NCI-H2171 treated with DMSO at 0.1 percent for 48 hours (cell line): Measurements from ENCODE around the gene INPP5A.
"Not testable (repeated sequence)": the region's sequence is repeated elsewhere in the genome, so short reads cannot be mapped to it uniquely, and the experiment has no call there.

Source experiments
- DNase-seq: peaks from one replicate; lab custom pipeline; 2025; lab: John Stamatoyannopoulos, UW

The INPP5A gene

GRCh38 chr10:132765435-132765834 lies 227.8 kb downstream of the INPP5A start:
- DNase-seq = peak; percentile 65

GRCh38 chr10:132766291-132766690 lies 228.7 kb downstream of the INPP5A start:
- DNase-seq = no peak

- DNase-seq = no peak
Measured at GRCh38 chr10:132768346-132769248, 231.0 kb downstream of the INPP5A start.

GRCh38 chr10:132770061-132771021 lies 232.8 kb downstream of the INPP5A start:
- DNase-seq = no peak

GRCh38 chr10:132772816-132773215 lies 235.2 kb downstream of the INPP5A start:
- DNase-seq = not testable (repeated sequence)

GRCh38 chr10:132774181-132774901 lies 236.8 kb downstream of the INPP5A start:
- DNase-seq = no peak

GRCh38 chr10:132774902-132775863 lies 237.6 kb downstream of the INPP5A start:
- peak; percentile 40 for DNase-seq

- peak; percentile 27 for DNase-seq
Measured at GRCh38 chr10:132776186-132776585, 238.6 kb downstream of the INPP5A start.

GRCh38 chr10:132776821-132777220 lies 239.2 kb downstream of the INPP5A start:
- no peak for DNase-seq

GRCh38 chr10:132777441-132777840 lies 239.9 kb downstream of the INPP5A start:
- no peak for DNase-seq

GRCh38 chr10:132779549-132780294 lies 242.1 kb downstream of the INPP5A start:
- no peak for DNase-seq

- no peak for DNase-seq
Measured at GRCh38 chr10:132780356-132780755, 242.8 kb downstream of the INPP5A start.

- DNase-seq = no peak
Measured at GRCh38 chr10:132781556-132781955, 244.0 kb downstream of the INPP5A start.

- no peak for DNase-seq
Measured at GRCh38 chr10:132783165-132783939, 245.8 kb downstream of the INPP5A start.

- no peak for DNase-seq
Measured at GRCh38 chr10:132783940-132784865, 246.6 kb downstream of the INPP5A start.

GRCh38 chr10:132784866-132785722 lies 247.5 kb downstream of the INPP5A start:
- no peak for DNase-seq
